ENCODE data around the gene ZC3HAV1.
"Not testable (repeated sequence)": the region's sequence is repeated elsewhere in the genome, so short reads cannot be mapped to it uniquely, and the experiment has no call there.

Gene ZC3HAV1

GRCh38 chr7:139094030-139094429 is 15.5 kb downstream of the ZC3HAV1 start:
- H3K4me3 ChIP-seq (ENCODE audit: low read depth, low read length): no peak overlapping the region
- TF ChIP-seq CTCF (IDR thresholded peaks at IDR 0.05; ENCODE audit: low read depth, low read length): no peak
- no peak for DNase-seq (ENCODE audit: low read depth)

GRCh38 chr7:139093512-139093911 is 16.0 kb downstream of the ZC3HAV1 start:
- H3K4me3 ChIP-seq (ENCODE audit: low read depth, low read length); DNase-seq (ENCODE audit: low read depth): not testable (repeated sequence)

- H3K4me3 ChIP-seq (ENCODE audit: low read depth, low read length): no peak overlapping the region
- DNase-seq (ENCODE audit: low read depth): no peak
- TF ChIP-seq MAX (IDR thresholded peaks at IDR 0.05; ENCODE audit: low read depth, low read length) (no peak), CTCF (IDR thresholded peaks at IDR 0.05; ENCODE audit: low read depth, low read length) (no peak), MYC (IDR thresholded peaks at IDR 0.05; ENCODE audit: low read depth, low read length) (no peak), POLR2A (IDR thresholded peaks at IDR 0.05; ENCODE audit: extremely low read depth, insufficient read length) (no peak)
Observed at GRCh38 chr7:139092090-139092796, 17.3 kb downstream of the ZC3HAV1 start.

GRCh38 chr7:139091677-139091996 is 17.9 kb downstream of the ZC3HAV1 start:
- H3K4me3 ChIP-seq (ENCODE audit: low read depth, low read length): no peak overlapping the region
- DNase-seq (ENCODE audit: low read depth): no peak
- TF ChIP-seq CTCF (IDR thresholded peaks at IDR 0.05; ENCODE audit: low read depth, low read length) (no peak), MYC (IDR thresholded peaks at IDR 0.05; ENCODE audit: low read depth, low read length) (no peak), POLR2A (IDR thresholded peaks at IDR 0.05; ENCODE audit: extremely low read depth, insufficient read length) (no peak), MAX (IDR thresholded peaks at IDR 0.05; ENCODE audit: low read depth, low read length) (no peak)

- TF ChIP-seq MYC (IDR thresholded peaks at IDR 0.05; ENCODE audit: low read depth, low read length): no peak
- H3K4me3 ChIP-seq (ENCODE audit: low read depth, low read length): no peak overlapping the region
- DNase-seq (ENCODE audit: low read depth): no peak
Observed at GRCh38 chr7:139089118-139089517, 20.4 kb downstream of the ZC3HAV1 start.

GRCh38 chr7:139088268-139088667 is 21.3 kb downstream of the ZC3HAV1 start:
- no peak for DNase-seq (ENCODE audit: low read depth)
- no peak overlapping the region for H3K4me3 ChIP-seq (ENCODE audit: low read depth, low read length)
- no peak for TF ChIP-seq CTCF (IDR thresholded peaks at IDR 0.05; ENCODE audit: low read depth, low read length)
- no peak for TF ChIP-seq MAX (IDR thresholded peaks at IDR 0.05; ENCODE audit: low read depth, low read length)
- no peak for TF ChIP-seq MYC (IDR thresholded peaks at IDR 0.05; ENCODE audit: low read depth, low read length)
- TF ChIP-seq POLR2A (IDR thresholded peaks at IDR 0.05; ENCODE audit: extremely low read depth, insufficient read length): no peak

- no peak for TF ChIP-seq CTCF (IDR thresholded peaks at IDR 0.05; ENCODE audit: low read depth, low read length)
- TF ChIP-seq POLR2A (IDR thresholded peaks at IDR 0.05; ENCODE audit: extremely low read depth, insufficient read length): no peak
- TF ChIP-seq MYC (IDR thresholded peaks at IDR 0.05; ENCODE audit: low read depth, low read length): no peak
- TF ChIP-seq MAX (IDR thresholded peaks at IDR 0.05; ENCODE audit: low read depth, low read length): no peak
- no peak overlapping the region for H3K4me3 ChIP-seq (ENCODE audit: low read depth, low read length)
- DNase-seq (ENCODE audit: low read depth): no peak
Observed at GRCh38 chr7:139087212-139087611, 22.3 kb downstream of the ZC3HAV1 start.

All from NB4 (cell line).